ENCODE data around the gene RASIP1.

The RASIP1 gene

GRCh38 chr19:48672994-48673393, 67.4 kb downstream of the RASIP1 start, which contains the start of gene NTN5:
Gene NTN5, minus strand, starts transcription at chr19:48673017. Its CDS starts 2,031 bp downstream, at chr19:48670986.
- DNase-seq (ENCODE audit: low spot score), result no peak

- DNase-seq (ENCODE audit: low spot score), result no peak
Observed at GRCh38 chr19:48671446-48671995, 68.9 kb downstream of the RASIP1 start.

GRCh38 chr19:48670699-48671445, 69.5 kb downstream of the RASIP1 start:
- no peak for DNase-seq (ENCODE audit: low spot score)

Measured in GM03348 (cell line).